ENCODE results near the gene TPCN1.

Gene TPCN1

GRCh38 chr12:113347107-113347506 lies 125.8 kb downstream of the TPCN1 start:
- DNase-seq = no peak

GRCh38 chr12:113347892-113348291 lies 126.6 kb downstream of the TPCN1 start:
- DNase-seq = no peak

Data from NCI-H1417 treated with DMSO at 0.1 percent for 48 hours (cell line).